Keratinocyte (primary cell): ENCODE data around the gene XKR3. TPM values are rescaled to one million over a fixed set of nuclear protein-coding genes. Genes with fewer than 3 reads are reported as not detected.

Experiments used
- DNase-seq: peaks from one replicate; pipeline ENCODE4 v3.0.0-alpha.2; 2011; ENCODE audit warnings: low read depth, missing footprints, low spot score
- FAIRE-seq: peaks from 2 replicates; lab custom pipeline; 2011; peaks lifted over from hg19 to GRCh38; lab: Jason Lieb, UNC
- H2AFZ ChIP-seq: 2 replicates; pipeline ENCODE4 v1.6.0; 2012; ENCODE audit warnings: low read length, control low read depth, inconsistent platforms; ENCODE audit not compliant: control insufficient read depth
- H3K27ac ChIP-seq: 2 replicates; pipeline ENCODE4 v1.5.1; 2011; ENCODE audit warnings: low read length; ENCODE audit not compliant: control insufficient read depth, insufficient read depth
- H3K27me3 ChIP-seq: 3 replicates; pipeline ENCODE4 v1.6.0; 2011; ENCODE audit warnings: low read length; ENCODE audit not compliant: control insufficient read depth, insufficient read depth; ENCODE audit errors: extremely low read depth
- H3K36me3 ChIP-seq, 2 experiments: 2 replicates in 1 of 2; 3 replicates in 1 of 2; pipeline ENCODE4 v1.5.1; 2011; ENCODE audit warnings: low read length in 2 of 2, mild to moderate bottlenecking in 1 of 2; ENCODE audit not compliant: control insufficient read depth in 2 of 2, insufficient read depth in 2 of 2; ENCODE audit errors: extremely low read depth in 1 of 2
- H3K4me1 ChIP-seq: 3 replicates; pipeline ENCODE4 v1.5.1; 2011; ENCODE audit warnings: low read length; ENCODE audit not compliant: control insufficient read depth, insufficient read depth; ENCODE audit errors: extremely low read depth
- H3K4me2 ChIP-seq: 3 replicates; pipeline ENCODE4 v1.6.0; 2011; ENCODE audit warnings: low read depth, low read length; ENCODE audit not compliant: control insufficient read depth, insufficient read depth; ENCODE audit errors: extremely low read depth
- H3K4me3 ChIP-seq, 3 experiments: fragments of 200-600 bp in 1 of 3; sonication (generic) in 1 of 3; 2 replicates in 2 of 3; 3 replicates in 1 of 3; pipeline ENCODE4 v1.5.1; 2011 to 2016; ENCODE audit warnings: low read length in 3 of 3, mild to moderate bottlenecking in 3 of 3, control low read depth in 2 of 3, inconsistent platforms in 1 of 3, low read depth in 1 of 3, mixed read lengths in 1 of 3, mixed run types in 1 of 3, moderate library complexity in 1 of 3; ENCODE audit not compliant: control insufficient read depth in 2 of 3, insufficient read depth in 2 of 3; ENCODE audit errors: extremely low read depth in 1 of 3
- H3K79me2 ChIP-seq: 2 replicates; pipeline ENCODE4 v1.6.0; 2012; ENCODE audit warnings: low read length; ENCODE audit not compliant: control insufficient read depth, insufficient read depth
- H3K9ac ChIP-seq: 3 replicates; pipeline ENCODE4 v1.6.0; 2011; ENCODE audit warnings: low read length; ENCODE audit not compliant: control insufficient read depth, insufficient read depth; ENCODE audit errors: extremely low read depth
- H3K9me1 ChIP-seq: 3 replicates; pipeline ENCODE4 v1.6.0; 2011; ENCODE audit warnings: low read length; ENCODE audit not compliant: control insufficient read depth, insufficient read depth; ENCODE audit errors: extremely low read depth
- H3K9me3 ChIP-seq: 2 replicates; pipeline ENCODE4 v1.5.1; 2012; ENCODE audit warnings: low read depth, low read length; ENCODE audit not compliant: control insufficient read depth
- H4K20me1 ChIP-seq: 3 replicates; pipeline ENCODE4 v1.6.0; 2011; ENCODE audit warnings: low read length; ENCODE audit not compliant: control insufficient read depth, insufficient read depth; ENCODE audit errors: extremely low read depth
- EZH2 ChIP-seq: IDR thresholded peaks from one replicate; pipeline ENCODE4 v1.6.1; 2012; ENCODE audit warnings: inconsistent platforms, mild to moderate bottlenecking, low read length, moderate library complexity
- dilution Hi-C: fragments of 300-500 bp; cut with MboI; formaldehyde crosslinking; loops from one replicate; pipeline ENCODE4 v1.7.0; 2020; ENCODE audit warnings: low sequenced_read_pairs; ENCODE audit not compliant: extremely low pct_ligation_motif_present
- polyA plus RNA-seq, 5 experiments: library from polyadenylated mRNA; depleted of rRNA in 3 of 5; stranded (reverse) in 3 of 5; stranded (forward) in 1 of 5; unstranded in 1 of 5; fragments of >200 nt; gene quantifications; 1 replicate in 1 of 5; 2 replicates in 3 of 5; 3 replicates in 1 of 5; pipeline versions ENCODE4 v1.2.1 to v1.2.3, GENCODE V29; 2011 to 2012; ENCODE audit warnings: missing spikeins in 2 of 5, low read depth in 1 of 5, low replicate concordance in 1 of 5
- TF ChIP-seq, protein P1 (sequence below), 3 experiments: IDR thresholded peaks in 1 of 3; conservative IDR thresholded peaks in 1 of 3; optimal IDR thresholded peaks in 1 of 3; 2 replicates in 2 of 3; 3 replicates in 1 of 3; pipeline versions ENCODE3 to v1.5.1; 2011; ENCODE audit warnings: low read length in 3 of 3, mild to moderate bottlenecking in 3 of 3, moderate library complexity in 2 of 3, control low read depth in 1 of 3, inconsistent platforms in 1 of 3; ENCODE audit not compliant: insufficient read depth in 2 of 3; ENCODE audit errors: extremely low read depth in 1 of 3

XKR3 gene
- polyA plus RNA-seq, 1 donor (not counting 4 experiments of a cell fraction or from before 2014, with no cell fraction given): not detected

DNA sequence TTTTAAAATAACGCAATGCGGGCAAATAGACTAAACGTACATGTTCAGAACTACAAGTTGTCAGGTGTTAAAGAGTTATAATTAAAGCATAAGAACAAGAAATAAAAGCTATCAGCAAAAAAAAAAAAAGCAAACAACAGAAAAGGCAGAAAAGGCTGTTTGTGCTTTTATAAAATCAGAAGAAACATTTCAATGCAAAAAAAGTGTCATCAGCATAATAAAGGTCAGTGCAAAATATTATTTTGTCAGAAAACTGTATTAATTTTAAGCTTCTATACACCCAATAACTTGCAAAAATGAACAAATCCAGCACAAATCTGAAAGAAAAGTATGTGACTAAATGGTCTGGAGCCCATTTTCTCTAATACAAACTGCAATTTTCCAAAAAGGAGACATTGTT, 23.6 kb downstream of the XKR3 start:
- Histone ChIP-seq H3K27me3 (no peaks in the 10 kb centered on the region), H3K9me1 (no peaks in the 10 kb centered on the region), H3K4me1 (no peaks in the 10 kb centered on the region), H4K20me1 (no peaks in the 10 kb centered on the region), H3K9me3 (no peaks in the 10 kb centered on the region), H3K27ac (no peak overlapping the region), H3K36me3 (no peaks in the 10 kb centered on the region), H3K79me2 (no peaks in the 10 kb centered on the region), H3K4me3 (no peak overlapping the region), H3K4me2 (no peak overlapping the region), H3K9ac (no peak overlapping the region), H2AFZ (no peak overlapping the region)
- TF ChIP-seq EZH2: no peak
- TF ChIP-seq, protein P1, sequence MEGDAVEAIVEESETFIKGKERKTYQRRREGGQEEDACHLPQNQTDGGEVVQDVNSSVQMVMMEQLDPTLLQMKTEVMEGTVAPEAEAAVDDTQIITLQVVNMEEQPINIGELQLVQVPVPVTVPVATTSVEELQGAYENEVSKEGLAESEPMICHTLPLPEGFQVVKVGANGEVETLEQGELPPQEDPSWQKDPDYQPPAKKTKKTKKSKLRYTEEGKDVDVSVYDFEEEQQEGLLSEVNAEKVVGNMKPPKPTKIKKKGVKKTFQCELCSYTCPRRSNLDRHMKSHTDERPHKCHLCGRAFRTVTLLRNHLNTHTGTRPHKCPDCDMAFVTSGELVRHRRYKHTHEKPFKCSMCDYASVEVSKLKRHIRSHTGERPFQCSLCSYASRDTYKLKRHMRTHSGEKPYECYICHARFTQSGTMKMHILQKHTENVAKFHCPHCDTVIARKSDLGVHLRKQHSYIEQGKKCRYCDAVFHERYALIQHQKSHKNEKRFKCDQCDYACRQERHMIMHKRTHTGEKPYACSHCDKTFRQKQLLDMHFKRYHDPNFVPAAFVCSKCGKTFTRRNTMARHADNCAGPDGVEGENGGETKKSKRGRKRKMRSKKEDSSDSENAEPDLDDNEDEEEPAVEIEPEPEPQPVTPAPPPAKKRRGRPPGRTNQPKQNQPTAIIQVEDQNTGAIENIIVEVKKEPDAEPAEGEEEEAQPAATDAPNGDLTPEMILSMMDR (optimal IDR thresholded peaks at IDR 0.05 in 1 of 3, IDR thresholded peaks at IDR 0.05 in 1 of 3, conservative IDR thresholded peaks at IDR 0.05 in 1 of 3; ENCODE audit: extremely low read depth in 1 of 3, insufficient read depth in 2 of 3, low read length in 3 of 3): no peak
- dilution Hi-C loops: no loop called here
- DNase-seq: no peak
- no peak for FAIRE-seq

GRCh38 chr22:16801088-16801487, 24.1 kb downstream of the XKR3 start:
- no peak for FAIRE-seq
- TF ChIP-seq, protein P1 (optimal IDR thresholded peaks at IDR 0.05 in 1 of 3, IDR thresholded peaks at IDR 0.05 in 1 of 3, conservative IDR thresholded peaks at IDR 0.05 in 1 of 3; ENCODE audit: extremely low read depth in 1 of 3, insufficient read depth in 2 of 3, low read length in 3 of 3): no peak
- no peak for TF ChIP-seq EZH2
- dilution Hi-C loops: no loop called here
- DNase-seq: no peak
- Histone ChIP-seq H2AFZ (no peak overlapping the region), H3K4me2 (no peak overlapping the region), H3K9ac (no peak overlapping the region), H3K4me3 (no peak overlapping the region), H3K9me3 (no peaks in the 10 kb centered on the region), H4K20me1 (no peaks in the 10 kb centered on the region), H3K9me1 (no peaks in the 10 kb centered on the region), H3K27me3 (no peaks in the 10 kb centered on the region), H3K4me1 (no peaks in the 10 kb centered on the region), H3K79me2 (no peaks in the 10 kb centered on the region), H3K27ac (no peak overlapping the region), H3K36me3 (no peaks in the 10 kb centered on the region)
